Measurements from ENCODE around the gene C1S.
"Not testable (repeated sequence)": the region's sequence is repeated elsewhere in the genome, so short reads cannot be mapped to it uniquely, and the experiment has no call there.

DNA sequence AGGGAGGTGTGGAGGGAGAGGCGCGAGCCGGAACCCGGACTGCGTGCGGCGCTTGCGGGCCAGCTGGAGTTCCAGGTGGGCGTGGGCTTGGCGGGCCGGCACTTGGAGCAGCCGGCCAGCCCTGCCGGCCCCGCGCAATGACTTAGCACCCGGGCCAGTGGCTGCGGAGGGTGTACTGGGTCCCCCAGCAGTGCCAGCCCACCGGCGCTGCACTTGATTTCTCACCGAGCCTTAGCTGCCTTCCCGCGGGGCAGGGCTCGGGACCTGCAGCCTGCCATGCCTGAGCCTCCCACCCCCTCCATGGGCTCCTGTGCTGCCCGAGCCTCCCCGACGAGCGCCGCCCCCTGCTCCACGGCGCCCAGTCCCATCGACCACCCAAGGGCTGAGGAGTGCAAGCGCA lies 23.1 kb upstream of the C1S start:
- not testable (repeated sequence) for TF ChIP-seq CTCF, POLR2A (IDR thresholded peaks at IDR 0.05)

Measured in lower leg skin (tissue), 3 donors.